ENCODE data around the gene AGK.

The AGK gene

DNA sequence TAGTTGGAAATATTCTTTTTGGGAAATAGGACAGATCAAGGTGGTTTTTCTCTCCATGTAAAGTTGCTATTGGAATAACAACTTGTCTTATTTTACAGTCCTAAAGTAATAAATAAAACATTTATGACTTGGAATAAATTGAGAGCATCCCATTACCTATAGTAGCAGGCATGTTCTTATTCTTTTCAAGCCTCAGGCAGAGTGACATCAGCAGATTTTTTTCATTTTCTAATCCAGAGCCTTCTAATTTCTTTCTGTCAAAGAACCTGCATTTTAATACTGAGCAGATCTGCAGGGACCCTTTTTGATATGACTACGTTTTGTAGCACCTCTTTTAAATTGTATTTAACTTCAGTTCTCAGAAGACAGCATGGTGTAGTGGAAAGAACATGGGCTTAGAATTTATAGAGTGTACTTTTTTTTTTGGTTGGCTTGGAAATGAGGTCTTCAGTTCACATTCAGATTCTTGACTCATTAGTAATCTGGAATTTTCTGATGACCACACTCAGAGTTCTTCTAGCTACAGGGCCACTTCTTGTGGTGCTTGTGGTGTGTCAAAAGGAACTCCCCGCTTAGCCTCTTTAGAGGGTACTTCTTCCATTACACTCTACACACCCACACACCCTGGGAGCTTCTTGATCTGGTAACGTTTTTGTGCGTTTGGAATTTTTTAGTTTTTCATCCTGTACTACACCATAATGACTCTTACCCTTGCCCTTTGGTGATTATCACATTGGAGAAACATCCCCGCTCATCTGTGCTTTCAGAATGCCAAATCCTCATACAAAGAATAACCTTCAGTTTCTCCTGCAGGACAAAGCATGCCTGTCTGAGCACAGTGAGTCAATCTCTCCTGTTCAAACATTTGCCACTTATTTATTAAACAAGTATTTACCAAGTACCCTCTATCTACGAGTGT, 34.6 kb downstream of the AGK start:
- no peak overlapping the region for H3K27ac ChIP-seq
- no peak for DNase-seq (ENCODE audit: low spot score)

DNA sequence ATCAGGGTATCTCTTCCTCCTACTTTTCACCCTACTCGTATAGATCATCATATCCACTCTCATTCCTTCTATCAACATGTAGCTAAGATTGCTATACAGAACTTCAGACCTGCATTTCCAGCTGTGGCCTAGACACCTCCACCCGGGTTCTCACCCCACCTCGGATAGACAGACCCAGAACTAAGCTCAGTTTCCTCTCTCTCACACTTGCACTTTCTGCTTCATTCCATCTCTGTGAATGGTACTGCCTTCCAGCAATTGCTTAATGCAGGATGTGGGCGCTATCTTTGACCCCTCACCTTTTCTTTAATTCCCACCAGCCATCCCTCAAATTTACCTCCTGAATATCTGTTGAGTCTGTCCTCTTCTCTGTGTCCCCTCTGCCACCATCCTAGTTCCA, 35.7 kb downstream of the AGK start:
- TF ChIP-seq, protein P1, sequence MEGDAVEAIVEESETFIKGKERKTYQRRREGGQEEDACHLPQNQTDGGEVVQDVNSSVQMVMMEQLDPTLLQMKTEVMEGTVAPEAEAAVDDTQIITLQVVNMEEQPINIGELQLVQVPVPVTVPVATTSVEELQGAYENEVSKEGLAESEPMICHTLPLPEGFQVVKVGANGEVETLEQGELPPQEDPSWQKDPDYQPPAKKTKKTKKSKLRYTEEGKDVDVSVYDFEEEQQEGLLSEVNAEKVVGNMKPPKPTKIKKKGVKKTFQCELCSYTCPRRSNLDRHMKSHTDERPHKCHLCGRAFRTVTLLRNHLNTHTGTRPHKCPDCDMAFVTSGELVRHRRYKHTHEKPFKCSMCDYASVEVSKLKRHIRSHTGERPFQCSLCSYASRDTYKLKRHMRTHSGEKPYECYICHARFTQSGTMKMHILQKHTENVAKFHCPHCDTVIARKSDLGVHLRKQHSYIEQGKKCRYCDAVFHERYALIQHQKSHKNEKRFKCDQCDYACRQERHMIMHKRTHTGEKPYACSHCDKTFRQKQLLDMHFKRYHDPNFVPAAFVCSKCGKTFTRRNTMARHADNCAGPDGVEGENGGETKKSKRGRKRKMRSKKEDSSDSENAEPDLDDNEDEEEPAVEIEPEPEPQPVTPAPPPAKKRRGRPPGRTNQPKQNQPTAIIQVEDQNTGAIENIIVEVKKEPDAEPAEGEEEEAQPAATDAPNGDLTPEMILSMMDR (IDR thresholded peaks at IDR 0.05): no peak
- H3K4me3 ChIP-seq: no peak overlapping the region
- no peak overlapping the region for H3K27ac ChIP-seq
- DNase-seq (ENCODE audit: low spot score): no peak

More for the DNA sequence above, 34.6 kb downstream of the AGK start:
- TF ChIP-seq, protein P1 (IDR thresholded peaks at IDR 0.05): no peak
- no peak overlapping the region for H3K4me3 ChIP-seq

DNA sequence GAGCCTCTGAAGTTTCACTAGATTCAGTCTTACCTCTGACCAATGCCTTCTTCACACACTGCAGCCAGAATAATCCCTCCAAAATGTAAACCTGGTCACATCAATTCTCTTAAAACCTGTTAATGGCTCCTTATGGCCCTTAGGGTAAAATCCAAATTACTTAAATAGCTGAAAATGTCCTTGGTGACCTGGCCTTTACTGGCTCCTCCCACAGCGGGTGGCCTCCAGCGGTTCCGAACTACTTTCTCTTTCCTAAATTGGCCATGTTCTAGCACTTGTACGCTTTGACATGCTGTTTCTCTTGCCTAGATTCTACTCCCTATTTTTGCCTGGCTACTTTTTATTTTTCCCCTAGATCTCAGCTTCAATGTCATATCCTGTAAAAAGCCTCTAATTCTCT, 36.1 kb downstream of the AGK start:
- DNase-seq (ENCODE audit: low spot score): no peak
- Histone ChIP-seq H3K27ac (no peak overlapping the region), H3K4me3 (no peak overlapping the region)
- TF ChIP-seq, protein P1 (IDR thresholded peaks at IDR 0.05): no peak

DNA sequence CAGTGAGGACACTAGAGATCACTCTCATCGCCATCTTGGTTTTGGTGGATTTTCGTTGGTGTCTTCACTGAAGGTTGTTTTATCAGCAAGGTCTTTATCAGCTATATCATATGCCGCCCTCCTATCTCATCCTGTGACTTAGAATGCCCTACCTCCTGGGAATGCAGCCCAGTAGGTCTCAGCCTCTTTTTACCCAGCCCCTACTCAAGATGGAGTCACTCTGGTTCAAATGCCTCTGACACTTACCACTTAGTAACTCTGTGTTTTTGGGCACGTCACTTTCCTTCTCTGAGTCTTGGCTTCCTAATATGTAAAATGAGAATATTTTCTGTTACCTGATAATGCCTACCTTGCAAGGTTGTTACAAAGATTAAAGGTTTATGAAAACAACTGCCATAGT, 37.7 kb downstream of the AGK start:
- no peak for DNase-seq (ENCODE audit: low spot score)
- no peak overlapping the region for H3K4me3 ChIP-seq
- no peak overlapping the region for H3K27ac ChIP-seq
- TF ChIP-seq, protein P1 (IDR thresholded peaks at IDR 0.05): no peak

DNA sequence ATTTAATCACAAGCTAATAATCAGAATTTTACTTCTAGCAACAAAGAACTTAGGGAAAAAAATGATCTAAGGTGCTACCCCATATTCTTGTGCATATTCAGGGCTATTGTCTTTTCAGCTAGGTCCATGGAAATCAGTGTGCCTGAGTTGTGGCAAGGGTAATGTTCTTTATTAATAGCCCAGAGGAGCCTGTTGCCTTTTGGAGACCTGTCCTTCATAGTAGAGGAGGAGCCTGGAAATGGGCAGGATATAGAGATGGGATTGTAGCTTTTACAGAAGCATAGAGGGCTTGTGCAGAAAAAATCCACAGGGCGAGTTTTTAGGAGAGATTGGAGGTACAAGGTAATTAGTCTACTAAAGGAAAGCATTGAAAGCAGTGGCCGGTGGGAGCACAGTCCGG, 38.9 kb downstream of the AGK start:
- no peak overlapping the region for H3K27ac ChIP-seq
- H3K4me3 ChIP-seq: no peak overlapping the region
- DNase-seq (ENCODE audit: low spot score): no peak
- TF ChIP-seq, protein P1 (IDR thresholded peaks at IDR 0.05): no peak

DNA sequence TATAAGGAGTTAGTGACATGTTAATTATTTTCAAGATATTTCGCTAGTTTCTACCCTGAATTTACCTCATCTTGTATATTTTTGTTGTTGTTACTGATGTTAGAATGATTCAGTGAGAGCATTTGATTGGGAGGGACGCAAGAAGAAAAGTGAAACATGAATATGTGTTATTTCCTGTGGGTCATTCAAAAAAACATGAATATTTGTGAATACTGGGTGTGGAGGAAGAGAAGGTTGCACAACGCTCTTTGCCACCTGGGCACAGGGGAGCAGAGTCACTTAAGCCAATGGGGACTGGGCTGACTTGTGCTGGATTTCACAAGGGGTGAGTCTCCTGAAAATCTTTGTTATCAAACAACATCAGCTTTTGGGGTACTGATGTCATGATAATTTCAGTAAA, 39.5 kb downstream of the AGK start:
- DNase-seq (ENCODE audit: low spot score): no peak
- Histone ChIP-seq H3K27ac (no peak overlapping the region), H3K4me3 (no peak overlapping the region)
- TF ChIP-seq, protein P1 (IDR thresholded peaks at IDR 0.05): no peak

DNA sequence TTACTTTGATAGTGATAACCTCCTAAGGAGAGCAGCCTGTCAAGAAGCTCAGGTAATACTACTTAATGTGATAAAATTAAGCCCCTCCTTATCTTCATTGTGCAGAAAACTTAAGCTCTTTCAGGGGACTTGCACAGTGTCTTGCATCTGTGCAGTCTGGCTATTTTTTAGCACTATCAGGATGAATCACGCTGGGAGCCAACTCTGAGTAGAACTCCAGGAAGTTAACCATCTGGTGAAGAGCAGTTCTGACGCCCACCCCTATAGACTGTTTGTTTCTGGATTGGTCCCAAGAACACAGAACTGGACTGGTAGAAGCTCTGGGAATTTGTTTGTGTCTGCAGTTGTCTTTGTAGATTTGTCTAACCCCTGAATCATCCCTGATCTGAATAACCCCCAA, 41.9 kb downstream of the AGK start:
- Histone ChIP-seq H3K4me3 (no peak overlapping the region), H3K27ac (no peak overlapping the region)
- TF ChIP-seq, protein P1 (IDR thresholded peaks at IDR 0.05): no peak
- no peak for DNase-seq (ENCODE audit: low spot score)
